ENCODE measurements around the gene TRUB1. TPM values are rescaled to one million over a fixed set of nuclear protein-coding genes. Genes with fewer than 3 reads are reported as not detected.

Gene TRUB1
- total and polyA plus RNA-seq, 2 donors (not counting 3 experiments of a cell fraction or from before 2014, with no cell fraction given), result 4.6 to 16.7 TPM

DNA sequence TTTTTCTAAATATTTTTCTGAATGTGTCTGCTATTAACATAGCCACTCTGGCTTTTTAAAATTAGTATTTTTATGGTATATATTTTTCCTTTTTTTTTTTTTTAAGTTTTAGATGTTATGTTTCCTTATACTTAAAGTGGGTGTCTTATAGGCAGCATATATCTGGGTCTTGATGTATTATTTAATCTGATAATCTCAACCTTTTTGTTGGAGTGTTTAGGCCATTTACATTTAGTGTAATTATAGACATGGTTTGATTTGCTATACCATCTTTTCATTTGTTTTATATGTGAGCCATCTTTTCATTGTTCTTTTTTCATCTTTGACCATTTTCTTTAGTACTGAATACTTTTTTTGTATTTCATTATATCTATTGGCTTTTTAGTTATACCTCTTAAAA is 45.0 kb downstream of the TRUB1 start:
- TF ChIP-seq, protein P1, sequence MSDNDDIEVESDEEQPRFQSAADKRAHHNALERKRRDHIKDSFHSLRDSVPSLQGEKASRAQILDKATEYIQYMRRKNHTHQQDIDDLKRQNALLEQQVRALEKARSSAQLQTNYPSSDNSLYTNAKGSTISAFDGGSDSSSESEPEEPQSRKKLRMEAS (IDR thresholded peaks at IDR 0.05; ENCODE audit: insufficient read depth, insufficient read length), result no peak
- TF ChIP-seq FOS (IDR thresholded peaks at IDR 0.05; ENCODE audit: borderline replicate concordance, insufficient read depth, low read length) (no peak), POLR2AphosphoS5 (IDR thresholded peaks at IDR 0.05; ENCODE audit: insufficient read depth, low read depth, low read length) (no peak), GATA2 (IDR thresholded peaks at IDR 0.05; ENCODE audit: insufficient read depth, insufficient read length, low read depth, low read length) (no peak), POLR2A (IDR thresholded peaks at IDR 0.05; ENCODE audit: low read depth, low read length) (no peak), MYC (IDR thresholded peaks at IDR 0.05; ENCODE audit: low read depth, low read length) (no peak), JUN (IDR thresholded peaks at IDR 0.05; ENCODE audit: borderline replicate concordance, insufficient read depth, insufficient read length, low read depth) (no peak), EZH2 (IDR thresholded peaks at IDR 0.05; ENCODE audit: borderline replicate concordance, low read depth, low read length, severe bottlenecking) (no peak)
- TF ChIP-seq, protein P2, sequence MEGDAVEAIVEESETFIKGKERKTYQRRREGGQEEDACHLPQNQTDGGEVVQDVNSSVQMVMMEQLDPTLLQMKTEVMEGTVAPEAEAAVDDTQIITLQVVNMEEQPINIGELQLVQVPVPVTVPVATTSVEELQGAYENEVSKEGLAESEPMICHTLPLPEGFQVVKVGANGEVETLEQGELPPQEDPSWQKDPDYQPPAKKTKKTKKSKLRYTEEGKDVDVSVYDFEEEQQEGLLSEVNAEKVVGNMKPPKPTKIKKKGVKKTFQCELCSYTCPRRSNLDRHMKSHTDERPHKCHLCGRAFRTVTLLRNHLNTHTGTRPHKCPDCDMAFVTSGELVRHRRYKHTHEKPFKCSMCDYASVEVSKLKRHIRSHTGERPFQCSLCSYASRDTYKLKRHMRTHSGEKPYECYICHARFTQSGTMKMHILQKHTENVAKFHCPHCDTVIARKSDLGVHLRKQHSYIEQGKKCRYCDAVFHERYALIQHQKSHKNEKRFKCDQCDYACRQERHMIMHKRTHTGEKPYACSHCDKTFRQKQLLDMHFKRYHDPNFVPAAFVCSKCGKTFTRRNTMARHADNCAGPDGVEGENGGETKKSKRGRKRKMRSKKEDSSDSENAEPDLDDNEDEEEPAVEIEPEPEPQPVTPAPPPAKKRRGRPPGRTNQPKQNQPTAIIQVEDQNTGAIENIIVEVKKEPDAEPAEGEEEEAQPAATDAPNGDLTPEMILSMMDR (IDR thresholded peaks at IDR 0.05; ENCODE audit: extremely low read depth in 1 of 2, insufficient read depth in 1 of 2, low read depth in 1 of 2, low read length in 2 of 2), result no peak
- POLR2A ChIA-PET, result no interaction called here
- no TSS peak for BruUV-seq (replicated peaks)
- Histone ChIP-seq H3K4me1 (ENCODE audit: control insufficient read depth, extremely low read depth, insufficient read depth, low read length) (no peaks in the 10 kb centered on the region), H3K27me3 (ENCODE audit: control insufficient read depth in 2 of 2, insufficient read depth in 2 of 2, low read length in 2 of 2) (no peaks in the 10 kb centered on the region), H3K79me2 (ENCODE audit: control insufficient read depth, insufficient read depth, low read length) (no peaks in the 10 kb centered on the region), H3K27ac (ENCODE audit: insufficient read depth, low read depth, low read length) (no peak overlapping the region), H3K36me3 (ENCODE audit: control insufficient read depth in 2 of 2, extremely low read depth in 1 of 2, insufficient read depth in 2 of 2, low read length in 2 of 2) (no peaks in the 10 kb centered on the region), H3K9ac (replicated peaks; ENCODE audit: extremely low read depth, insufficient read depth, low read length) (no peak overlapping the region), H3K9me1 (replicated peaks; ENCODE audit: control insufficient read depth, extremely low read depth, insufficient read depth, low read length) (peaks cover 2% of the 10 kb centered on the region), H4K20me1 (replicated peaks; ENCODE audit: control insufficient read depth, extremely low read depth, insufficient read depth, low read length) (no peaks in the 10 kb centered on the region), H3K4me3 (replicated peaks in 1 of 3; ENCODE audit: insufficient read depth in 1 of 3, low read depth in 1 of 3, low read length in 3 of 3) (no peak overlapping the region), H3K4me2 (ENCODE audit: insufficient read depth, low read length) (no peak overlapping the region), H3K9me3 (replicated peaks; ENCODE audit: control insufficient read depth, insufficient read depth, low read length) (no peaks in the 10 kb centered on the region), H2AFZ (ENCODE audit: low read depth, low read length) (no peak overlapping the region)
- CTCF ChIA-PET, result no interaction called here
- intact Hi-C loops (cut with micrococcal nuclease), result loop anchor here (10.0 kb wide), 1 partner anchor 112 kb away; the partner anchor contains the start of gene ATRNL1
- dilution Hi-C loops (cut with MboI; ENCODE audit: extremely low pct_ligation_motif_present, low sequenced_read_pairs), result no loop called here
- DNase-seq (ENCODE audit: low read depth, low spot score) (no peak), FAIRE-seq (no peak)
